HG03159 (cell line): ENCODE data around the gene GRM7.

ENCODE experiments used
- ATAC-seq: cut with Tn5 transposase; IDR thresholded peaks from one replicate; pipeline ENCODE4 v1.9.1; 2021; ENCODE audit warnings: mild to moderate bottlenecking, moderate library complexity; ENCODE audit not compliant: unreplicated experiment

The GRM7 gene

DNA sequence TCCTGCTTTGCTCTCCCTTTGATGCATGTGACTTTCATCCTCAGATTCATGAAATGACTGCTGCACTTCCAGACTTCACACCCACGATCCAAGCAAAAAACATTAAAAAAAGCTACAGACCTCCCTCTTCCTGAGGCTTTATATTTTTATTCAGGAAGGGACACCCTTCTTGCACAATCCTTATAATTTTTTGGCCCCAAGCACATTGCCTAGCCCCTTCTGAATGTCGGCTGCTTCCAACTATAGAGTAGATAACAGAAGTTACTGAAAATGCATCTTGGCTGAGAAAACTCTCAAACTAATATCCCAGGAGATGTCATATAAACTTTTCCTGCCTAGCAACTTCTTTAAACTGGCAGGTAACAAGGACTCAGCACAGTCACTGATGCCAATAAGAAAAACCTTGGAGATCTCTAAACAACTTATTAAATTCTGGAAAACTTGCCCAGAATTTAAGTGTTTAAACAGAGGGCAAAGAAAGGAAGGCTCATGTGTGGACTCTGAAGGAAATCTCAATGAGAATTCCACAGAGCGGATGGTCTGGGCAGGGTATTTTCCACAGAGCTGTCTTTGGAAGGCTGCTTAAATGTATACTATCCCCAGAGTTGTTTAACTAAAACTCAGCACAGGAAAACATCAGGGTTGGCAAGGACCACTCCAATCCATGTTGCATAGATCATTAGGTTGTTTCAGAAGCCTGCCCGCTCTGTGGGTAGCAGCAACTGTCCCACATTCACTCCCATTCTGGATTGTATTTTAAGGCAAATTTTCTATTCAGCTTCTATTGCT lies 893.9 kb downstream of the GRM7 start:
- no peak for ATAC-seq

DNA sequence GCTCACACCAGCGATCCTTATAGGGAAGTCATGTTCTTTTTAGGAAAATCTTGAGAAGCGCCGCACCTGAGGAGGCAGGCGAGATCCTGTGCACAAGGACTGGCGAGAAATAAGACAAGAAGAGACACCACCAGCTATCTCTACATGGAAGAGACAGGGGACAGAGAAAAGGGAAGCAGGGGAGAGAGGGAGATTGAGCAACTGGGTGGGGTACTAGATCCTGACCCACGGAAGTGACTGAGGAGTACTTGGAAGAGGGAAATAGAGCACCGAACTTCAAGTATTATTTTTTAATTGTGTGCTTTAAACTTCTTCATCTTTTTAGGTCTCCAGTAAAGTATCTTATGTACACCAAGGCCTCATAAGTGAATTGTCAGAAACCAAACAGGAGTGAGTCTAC lies 898.7 kb downstream of the GRM7 start:
- ATAC-seq = no peak

DNA sequence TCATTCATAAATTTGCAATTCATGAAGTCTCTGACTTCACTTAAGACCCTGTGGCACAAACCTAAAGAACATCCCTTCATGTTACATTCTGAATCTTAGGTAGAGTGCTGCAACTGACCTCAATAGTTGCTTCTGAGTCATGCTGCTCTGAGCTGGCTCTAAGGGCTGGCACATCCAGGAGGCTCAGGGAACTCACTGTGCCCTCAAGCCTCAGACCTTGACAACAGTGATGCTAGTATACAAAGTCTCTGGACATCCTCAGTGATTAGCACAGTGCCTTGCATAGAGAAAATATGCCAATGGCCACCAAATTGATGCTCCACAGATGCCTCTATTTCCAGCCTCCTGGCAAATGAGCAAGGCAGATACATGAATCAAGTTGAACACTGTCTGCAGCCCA lies 899.8 kb downstream of the GRM7 start:
- no peak for ATAC-seq

DNA sequence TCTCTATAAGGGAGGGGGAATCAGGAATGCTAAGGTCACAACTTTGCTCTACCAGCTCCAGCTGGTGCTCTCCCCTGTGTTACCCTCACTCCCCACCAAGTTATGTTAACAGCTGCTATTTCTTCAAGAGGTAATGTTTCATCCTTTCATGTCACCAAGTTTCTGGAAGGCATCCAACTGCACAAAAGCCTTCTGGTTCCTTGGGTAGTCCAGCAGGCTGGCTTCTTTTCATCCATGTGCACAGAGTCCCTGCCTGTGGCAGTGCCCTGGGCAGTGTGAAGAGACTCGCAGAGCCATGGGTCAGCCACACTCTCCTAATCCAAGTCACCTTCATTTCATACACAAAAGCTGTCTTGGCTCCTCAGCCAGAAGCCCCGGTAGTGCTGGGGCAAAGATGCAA lies 903.2 kb downstream of the GRM7 start:
- ATAC-seq = no peak

DNA sequence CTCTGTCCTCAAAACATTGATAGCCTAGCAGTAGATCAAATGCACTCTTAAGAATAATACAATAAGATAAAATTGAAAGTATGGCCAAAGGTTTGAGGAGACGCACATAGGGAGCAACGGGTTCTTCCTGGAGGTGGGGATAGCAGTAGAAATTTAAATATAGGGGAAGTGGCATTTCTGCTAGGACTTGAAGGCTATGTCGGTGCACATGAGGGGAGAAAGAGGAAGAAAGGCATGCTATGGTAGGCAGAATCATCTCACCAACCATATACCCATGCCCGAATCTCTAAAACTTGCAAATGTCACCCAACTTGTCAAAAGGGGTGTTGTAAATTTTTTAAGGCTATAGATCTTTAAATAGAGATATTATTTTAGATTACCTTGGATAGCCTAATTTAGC lies 905.6 kb downstream of the GRM7 start:
- no peak for ATAC-seq

DNA sequence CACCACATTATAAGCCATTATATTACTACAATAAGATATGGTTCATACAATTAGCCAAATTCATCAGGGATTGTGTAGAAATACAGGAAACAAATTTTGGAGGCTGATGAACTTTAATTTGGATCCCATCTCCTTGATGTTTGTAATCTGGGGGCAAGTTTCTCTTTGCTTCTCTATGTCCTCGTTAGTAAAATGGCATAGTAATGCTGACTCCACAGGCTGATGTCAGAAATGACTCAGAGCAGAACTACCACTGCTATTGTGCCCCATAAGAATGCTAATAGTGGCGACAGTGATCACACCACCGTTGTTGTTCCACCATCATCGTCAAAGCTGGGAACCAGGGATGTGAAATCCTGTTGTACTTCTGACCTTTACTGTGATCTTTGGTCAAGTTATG lies 918.4 kb downstream of the GRM7 start:
- ATAC-seq = no peak

DNA sequence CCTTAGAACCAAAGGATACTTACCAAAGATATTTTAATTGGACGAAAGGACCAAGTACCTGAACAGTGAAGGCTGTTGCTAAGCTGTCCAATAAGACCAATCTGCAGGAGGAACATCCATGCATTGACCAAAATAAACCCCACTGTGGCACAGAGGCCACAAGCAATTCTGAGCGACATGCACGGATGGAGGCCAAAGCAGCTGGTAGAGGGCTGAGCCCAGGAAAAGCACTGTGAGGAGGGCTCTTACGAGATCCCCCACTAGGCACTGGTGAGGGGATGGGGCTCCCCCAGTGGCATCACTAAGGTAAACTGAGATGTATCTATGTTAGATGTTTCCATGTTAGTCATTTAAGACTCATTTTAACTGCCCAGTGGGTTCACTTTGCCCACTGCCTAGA lies 920.5 kb downstream of the GRM7 start:
- ATAC-seq = no peak

DNA sequence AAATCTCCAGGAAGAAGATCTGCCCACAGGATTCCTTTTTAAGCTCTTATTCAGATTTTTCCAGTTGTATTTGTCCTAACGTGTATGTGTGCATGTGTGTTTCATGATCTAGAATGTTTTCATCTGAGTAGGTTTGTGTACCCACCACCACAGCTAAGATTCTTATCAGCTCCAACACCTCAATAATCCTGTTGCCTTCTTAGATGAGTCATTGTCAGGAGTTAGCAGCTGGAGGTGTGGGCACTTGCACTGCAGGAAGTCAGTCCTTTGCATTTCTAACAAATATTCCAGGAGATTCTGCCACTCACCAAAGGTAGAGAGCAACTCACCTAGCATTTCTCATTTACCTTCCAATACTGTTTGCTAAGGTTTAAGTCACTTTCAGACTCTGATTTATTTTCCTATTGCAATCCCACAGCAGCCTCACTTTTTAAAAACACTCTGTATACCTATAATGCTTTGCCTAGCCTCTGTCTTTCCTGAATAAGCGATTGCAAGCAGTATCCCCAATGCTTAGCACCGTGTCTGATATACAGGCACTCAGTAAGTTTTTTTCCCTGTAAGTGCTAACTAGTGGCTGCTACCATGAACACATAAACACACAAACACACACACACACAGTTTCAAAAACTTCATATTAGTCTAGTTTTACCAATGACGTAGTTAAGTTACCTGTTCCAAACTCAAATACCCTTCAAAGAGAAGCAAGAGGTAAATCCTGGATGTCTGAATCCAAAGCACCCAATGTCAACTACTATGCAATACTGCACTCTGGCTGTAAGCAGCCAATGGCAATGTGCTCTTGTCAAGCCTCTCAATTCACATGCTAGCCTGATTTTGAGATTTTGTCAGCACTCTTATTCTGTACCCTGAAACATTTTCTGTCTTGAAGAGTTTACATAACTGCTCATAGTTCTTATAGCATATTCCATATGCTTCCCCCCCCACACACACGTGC lies 927.2 kb downstream of the GRM7 start:
- no peak for ATAC-seq

DNA sequence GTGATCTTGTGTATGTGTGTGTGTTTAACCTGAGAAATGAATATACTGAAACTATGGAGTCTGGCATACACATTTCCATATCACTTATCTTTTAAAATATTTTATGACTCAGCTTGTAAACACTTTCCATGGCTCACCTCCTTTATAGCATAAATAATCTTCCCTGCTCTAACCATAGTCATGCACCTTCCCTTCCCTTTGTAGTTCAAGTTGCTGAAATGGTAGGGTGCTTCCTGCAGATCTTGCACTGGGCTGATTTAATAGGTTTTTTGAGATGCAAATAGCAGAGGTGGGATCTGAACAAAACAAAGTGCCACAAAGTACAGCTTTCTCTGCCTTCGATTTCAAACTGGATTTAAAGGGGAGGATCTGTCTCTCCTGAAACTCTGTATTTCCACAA lies 928.0 kb downstream of the GRM7 start:
- no peak for ATAC-seq

DNA sequence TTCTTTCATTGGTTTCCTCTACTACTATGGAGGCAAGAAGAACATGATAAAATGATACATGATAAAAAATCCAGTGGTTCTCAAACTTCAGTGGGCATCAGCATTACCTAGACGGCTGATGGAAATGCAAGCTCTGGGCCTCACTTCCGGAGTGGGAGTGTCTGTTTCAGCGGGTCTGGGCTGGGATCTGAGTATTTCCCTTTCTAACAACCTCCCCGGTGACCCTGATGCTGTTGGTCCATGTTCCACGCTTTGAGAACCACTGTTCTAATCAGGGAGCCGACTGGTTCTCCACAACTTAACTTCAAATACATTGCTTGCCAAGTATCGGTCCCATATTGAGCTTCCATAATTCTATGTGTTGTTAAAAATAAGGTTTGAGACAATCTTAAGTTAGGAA lies 928.4 kb downstream of the GRM7 start:
- no peak for ATAC-seq

DNA sequence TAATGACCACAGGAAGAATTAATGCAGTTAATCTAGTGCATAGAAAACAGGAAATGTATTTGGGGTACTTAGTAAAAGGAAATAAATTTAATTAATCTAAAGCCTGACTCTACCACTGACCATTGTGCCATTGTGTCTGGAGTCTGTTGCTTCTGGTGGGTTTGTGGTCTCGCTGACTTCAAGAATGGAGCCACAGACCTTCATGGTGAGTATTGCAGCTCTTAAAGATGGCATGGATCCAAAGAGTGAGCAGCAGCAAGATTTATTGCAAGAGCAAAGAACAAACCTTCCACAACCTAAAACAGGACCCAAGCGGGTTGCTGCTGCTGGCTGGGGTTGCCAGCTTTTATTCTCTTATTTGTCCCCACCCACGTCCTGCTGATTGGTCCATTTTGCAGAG lies 929.2 kb downstream of the GRM7 start:
- ATAC-seq = no peak
